Stimulated activated CD8-positive, alpha-beta memory T cell treated with anti-CD3 and anti-CD28 coated beads, Interleukin-12 subunit alpha, Interleukin-12 subunit beta, amount 100 ng/mL, for 24 hours (primary cell): ENCODE results near the gene ATP2A2.

ENCODE experiments used
- DNase-seq: peaks from one replicate; pipeline ENCODE4 v3.0.0-alpha.2; 2020; ENCODE audit errors: extremely low read depth

Gene ATP2A2

DNA sequence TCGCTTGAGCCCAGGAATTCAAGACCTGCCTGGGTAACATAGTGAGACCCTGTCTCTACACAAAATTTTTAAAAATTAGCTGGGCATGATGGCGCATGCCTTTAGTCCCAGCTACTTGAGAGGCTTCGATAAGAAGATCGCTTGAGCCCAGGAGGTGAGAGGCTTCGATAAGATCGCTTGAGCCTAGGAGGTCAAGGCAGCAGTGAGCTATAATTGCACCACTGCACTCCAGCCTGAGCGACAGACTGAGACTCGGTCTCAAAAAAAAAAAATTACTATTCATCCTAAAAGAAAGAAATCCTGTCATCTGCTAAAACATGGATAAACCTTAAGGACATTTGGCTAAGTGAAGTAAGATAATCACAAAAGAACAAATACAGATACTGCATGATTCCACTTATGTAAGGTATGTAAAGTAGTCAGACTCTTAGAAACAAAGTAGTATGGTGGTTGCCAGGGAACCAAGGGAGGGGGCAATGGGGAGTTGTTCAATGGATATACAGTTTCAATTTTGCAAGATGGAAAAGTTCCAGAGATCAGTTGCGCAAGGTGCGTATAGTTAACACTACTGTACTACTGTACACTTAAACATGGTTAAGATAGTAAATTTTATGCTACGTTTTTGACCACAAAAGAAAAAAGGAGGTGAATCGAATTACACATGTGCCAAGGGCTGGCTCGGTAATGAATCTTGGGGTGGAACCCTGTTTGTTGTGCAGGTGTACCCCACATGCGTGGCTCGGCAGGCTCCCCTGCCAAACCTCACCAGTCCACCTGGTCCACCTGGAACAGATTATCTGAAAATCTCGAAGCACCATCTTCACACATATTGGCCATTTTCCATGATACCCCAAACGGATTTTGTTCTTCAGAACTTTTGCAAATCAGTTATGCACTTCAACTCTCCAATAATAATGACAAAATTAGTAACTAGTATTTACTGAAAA is 18.3 kb upstream of the ATP2A2 start:
- no peak for DNase-seq

DNA sequence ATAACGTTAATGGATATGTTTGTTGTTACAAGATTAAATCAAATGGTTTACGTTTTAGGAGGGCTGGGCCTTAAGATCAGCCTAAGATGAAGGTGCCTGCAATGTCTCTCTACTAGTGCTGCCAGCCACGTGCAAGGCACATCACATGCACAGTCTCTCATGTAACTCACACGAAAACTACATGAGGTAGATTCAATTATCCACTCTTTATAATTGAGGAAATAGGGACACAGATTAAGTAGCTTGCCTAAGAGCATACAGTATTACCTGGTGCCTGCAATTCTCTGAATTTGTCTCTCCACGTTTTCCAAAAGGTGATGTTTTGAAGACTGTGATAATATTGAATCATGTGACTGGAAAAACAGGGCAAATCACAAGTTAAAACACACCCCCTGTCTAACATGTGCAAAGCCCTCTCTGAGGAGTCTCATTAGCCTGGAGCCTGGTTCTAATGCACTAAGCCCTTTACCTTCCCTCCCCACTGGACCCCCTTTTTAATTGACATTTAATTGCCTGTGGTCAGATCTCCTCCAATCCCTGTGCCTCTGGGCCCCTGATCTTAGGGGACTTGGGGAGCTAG is 14.6 kb upstream of the ATP2A2 start:
- no peak for DNase-seq

- DNase-seq = no peak
Observed at GRCh38 chr12:110266980-110267620, 13.9 kb upstream of the ATP2A2 start.

DNA sequence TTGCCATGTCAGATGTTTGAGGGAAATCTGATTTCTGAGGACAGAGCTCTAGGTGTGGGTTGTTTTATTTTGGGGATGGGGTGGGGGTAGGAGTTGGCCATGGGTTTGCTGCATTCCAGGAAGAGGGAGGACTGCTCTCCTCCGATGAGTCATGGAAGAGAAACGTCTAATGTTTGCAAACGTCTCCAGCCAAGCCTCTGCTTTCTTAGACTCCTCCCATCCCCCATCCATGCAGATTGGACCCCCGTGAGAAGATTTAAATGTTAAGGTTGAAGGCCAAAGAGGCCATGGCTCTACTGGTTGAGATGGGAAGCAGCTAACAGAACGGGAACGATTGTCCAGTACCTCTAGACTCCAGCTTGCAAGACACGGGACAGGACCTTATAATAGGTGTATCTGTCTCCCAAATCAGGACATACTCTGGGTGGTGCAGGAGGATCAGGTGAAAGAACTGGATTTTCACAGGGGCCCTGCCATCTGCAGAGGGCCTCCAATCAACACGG is 11.4 kb upstream of the ATP2A2 start:
- DNase-seq = no peak

DNA sequence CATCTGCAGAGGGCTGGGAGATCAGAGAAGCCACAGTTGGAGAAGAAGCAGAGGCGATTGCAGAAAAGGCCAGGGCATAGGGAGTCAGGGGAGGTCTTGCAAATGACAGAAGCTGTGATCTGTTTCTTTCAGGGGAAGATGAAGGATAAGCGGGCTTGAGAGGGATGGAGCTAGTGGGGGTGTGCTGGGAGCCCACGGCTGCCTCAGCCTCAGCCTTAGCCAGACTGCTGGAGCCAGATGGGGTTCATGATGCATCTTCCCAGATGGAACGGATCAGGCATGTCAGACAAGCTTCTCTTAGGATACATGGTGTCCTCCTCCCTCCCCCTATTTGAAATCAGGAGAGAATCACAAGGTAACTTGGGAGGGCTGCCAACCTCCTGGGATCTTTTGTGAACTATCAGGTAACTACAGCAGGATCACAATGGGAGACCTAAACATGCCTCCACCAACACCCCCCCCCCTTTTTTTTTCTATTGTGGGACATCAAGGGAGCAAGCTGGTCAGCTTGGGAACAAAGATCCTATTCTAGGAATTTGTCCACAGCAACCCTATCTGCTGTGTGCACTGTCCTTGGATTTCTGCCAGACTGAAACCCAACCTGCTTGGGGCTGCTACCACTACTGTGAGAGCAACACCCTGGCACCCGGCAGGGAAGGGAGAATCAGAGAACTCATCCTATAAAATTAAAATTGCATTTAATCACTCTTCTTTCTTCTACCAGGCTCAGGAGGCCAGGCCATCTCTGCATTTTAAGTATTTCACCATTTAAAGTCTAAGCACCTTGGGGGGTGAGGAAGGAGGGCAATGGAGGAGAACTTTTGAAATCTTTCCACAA is 10.7 kb upstream of the ATP2A2 start:
- no peak for DNase-seq

DNA sequence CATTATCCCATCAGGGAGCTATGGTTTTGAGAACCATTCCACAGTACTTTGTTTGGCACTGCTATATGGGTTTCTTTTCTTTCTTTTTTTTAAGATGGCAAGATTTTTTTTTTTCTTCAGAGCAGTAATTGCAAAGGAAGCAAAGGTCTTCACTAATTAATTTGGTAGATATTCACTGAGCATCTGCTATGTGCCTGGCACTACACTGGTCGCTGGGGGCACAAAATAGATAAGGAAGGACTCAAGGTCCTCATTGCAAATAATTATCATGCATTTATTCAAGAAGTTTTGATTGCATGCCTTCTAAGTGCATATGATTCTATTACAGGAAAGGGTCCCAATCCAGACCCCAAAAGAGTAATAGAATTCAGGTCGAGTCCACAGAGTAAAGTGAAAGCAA is 10.0 kb upstream of the ATP2A2 start:
- no peak for DNase-seq

DNA sequence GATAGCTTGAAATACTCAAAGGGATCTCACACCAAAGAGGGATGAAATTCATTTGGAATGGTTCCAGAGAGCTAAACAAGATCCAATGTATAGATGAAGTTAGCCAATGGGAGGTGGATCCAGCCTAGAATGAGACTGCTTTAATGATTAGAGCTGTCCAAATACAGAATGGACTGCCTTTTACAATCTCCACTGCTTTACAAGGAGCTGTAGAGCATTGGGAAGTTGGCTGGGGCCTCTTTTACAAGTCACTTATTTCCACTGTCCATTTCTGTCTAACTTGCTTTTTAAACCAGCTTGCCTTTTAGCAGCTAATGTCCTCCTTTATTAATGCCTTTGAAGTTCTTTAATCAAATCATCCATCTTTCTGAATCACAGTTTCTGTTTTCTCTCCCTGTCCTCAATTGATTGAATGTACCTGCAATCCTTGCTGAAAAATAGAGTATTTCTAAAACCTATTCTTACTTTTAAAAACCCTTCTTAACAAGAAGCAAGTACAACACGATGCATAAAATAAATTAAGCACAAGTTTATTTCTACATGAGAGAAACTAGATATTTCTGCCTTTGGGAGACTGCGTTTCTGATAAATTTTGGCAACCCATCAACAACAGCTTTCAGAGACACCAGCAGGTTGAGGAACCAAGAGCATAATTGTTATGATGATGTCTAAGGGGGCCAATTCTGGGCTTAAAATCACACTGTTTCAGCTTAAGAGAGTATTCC is 3.4 kb upstream of the ATP2A2 start:
- DNase-seq = no peak

- DNase-seq = no peak
Observed at GRCh38 chr12:110278255-110278536, 2.9 kb upstream of the ATP2A2 start.

- no peak for DNase-seq
Observed at GRCh38 chr12:110279566-110280375, 1.3 kb upstream of the ATP2A2 start.

GRCh38 chr12:110280392-110280778 is 662 bp upstream of the ATP2A2 start:
- DNase-seq = peak; percentile 9

DNA sequence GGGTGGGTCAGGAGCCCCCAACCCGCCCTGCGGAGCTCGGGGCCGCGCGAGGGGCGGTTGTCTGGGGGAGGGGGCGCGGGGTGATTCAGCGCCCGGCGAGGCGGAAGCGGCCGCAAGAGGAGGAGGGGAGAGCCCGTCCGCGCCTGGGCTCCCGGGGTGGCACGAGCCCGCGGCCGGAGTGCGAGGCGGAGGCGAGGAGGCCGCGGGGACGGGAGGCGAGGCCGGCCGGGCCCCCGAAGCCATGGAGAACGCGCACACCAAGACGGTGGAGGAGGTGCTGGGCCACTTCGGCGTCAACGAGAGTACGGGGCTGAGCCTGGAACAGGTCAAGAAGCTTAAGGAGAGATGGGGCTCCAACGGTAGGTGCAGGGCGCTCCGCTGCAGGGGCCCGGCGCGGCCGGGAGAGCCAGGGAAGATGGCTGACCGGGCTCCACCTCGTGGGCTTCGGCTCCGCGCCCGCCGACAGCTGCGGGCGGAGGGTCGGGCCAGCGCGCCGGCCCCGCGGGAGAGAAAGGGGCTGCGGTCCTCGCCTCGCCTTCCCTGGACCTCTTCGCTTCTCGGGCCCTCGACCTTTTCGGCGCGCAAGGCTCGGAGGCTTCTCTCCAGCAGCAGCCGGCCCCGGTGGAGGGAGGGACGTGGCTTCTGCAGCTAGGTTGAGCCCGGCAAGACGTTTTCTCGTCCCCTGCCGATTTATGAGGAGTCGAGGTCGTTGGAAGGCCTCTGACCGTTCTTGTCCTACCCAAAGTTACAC is 677 bp downstream of the ATP2A2 start:
- peak; percentile 5 for DNase-seq

- DNase-seq = no peak
Observed at GRCh38 chr12:110282300-110282860, 1.3 kb downstream of the ATP2A2 start.

GRCh38 chr12:110282956-110283817 is 2.1 kb downstream of the ATP2A2 start:
- no peak for DNase-seq

GRCh38 chr12:110284597-110284996 is 3.5 kb downstream of the ATP2A2 start:
- DNase-seq = no peak

GRCh38 chr12:110286623-110287022 is 5.6 kb downstream of the ATP2A2 start:
- no peak for DNase-seq

DNA sequence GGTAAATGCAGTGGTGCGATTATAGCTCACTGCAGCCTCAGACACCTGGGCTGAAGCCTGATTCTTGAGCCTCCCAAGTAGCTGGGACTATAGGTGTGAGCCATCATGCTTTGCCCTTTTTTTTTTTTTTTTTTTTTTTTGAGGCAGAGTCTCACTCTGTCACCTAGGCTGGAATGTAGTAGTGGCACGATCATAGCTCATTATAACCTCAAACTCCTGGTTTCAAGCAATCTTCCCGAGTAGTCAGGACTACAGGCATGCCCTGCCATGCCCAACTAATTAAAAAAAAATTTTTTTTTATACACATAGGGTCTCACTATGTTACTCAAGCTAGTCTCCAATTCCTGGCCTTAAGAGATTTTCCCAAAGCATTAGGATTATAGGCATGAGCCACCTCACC is 6.9 kb downstream of the ATP2A2 start:
- DNase-seq = no peak

- no peak for DNase-seq
Observed at GRCh38 chr12:110289044-110289710, 8.1 kb downstream of the ATP2A2 start.

DNA sequence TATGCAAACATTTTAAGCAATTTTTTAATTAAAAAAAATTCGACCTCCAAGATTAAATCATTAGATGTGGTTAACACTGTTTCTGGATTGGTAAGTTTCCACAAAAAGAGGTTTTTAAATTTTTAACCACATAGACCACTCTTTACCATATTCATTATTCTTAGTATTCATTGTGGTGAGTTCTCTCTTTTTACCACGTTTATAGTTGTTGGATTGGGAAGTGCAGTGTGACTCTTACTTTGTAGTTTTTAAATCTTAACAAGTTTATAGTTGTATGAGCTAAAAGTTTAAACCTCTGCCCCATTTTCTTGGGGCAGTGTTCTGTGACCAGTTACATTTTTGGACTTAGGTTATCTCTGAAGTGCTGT is 8.6 kb downstream of the ATP2A2 start:
- DNase-seq = no peak
